Gastrocnemius medialis (tissue), 4 donors: ENCODE data around the gene HTRA3. TPM values are rescaled to one million over a fixed set of nuclear protein-coding genes. Genes with fewer than 3 reads are reported as not detected.

Source experiments
- ATAC-seq, 2 donors: fragments of 150-250 bp; one replicate each; pipeline ENCODE4 v1.9.1; 2016
- DNase-seq, 2 donors: peaks; one replicate each; pipeline ENCODE4 v3.0.0-alpha.2; 2019
- H3K27ac ChIP-seq, 4 donors: fragments of 200-600 bp; sonication (generic); 1 replicate in 1 of 4; 2 replicates in 3 of 4; pipeline ENCODE4 v1.5.1; 2016 to 2018; ENCODE audit warnings: mild to moderate bottlenecking in 2 of 4, moderate library complexity in 1 of 4
- H3K27me3 ChIP-seq, 3 donors: fragments of 200-600 bp; sonication (generic) in 2 of 3; 1 replicate in 1 of 3; 2 replicates in 2 of 3; pipeline versions ENCODE4 v1.5.1 to v1.6.0; 2016 to 2019; ENCODE audit warnings: mild to moderate bottlenecking in 1 of 3, moderate library complexity in 1 of 3
- H3K36me3 ChIP-seq, 2 donors: fragments of 200-600 bp; sonication (generic) in 1 of 2; one replicate each; pipeline ENCODE4 v1.5.1; 2017 to 2018
- H3K4me1 ChIP-seq, 2 donors: fragments of 200-600 bp; sonication (generic) in 1 of 2; one replicate each; pipeline ENCODE4 v1.5.1; 2016 to 2017; ENCODE audit warnings: mild to moderate bottlenecking in 2 of 2
- H3K4me3 ChIP-seq, 4 donors: fragments of 200-600 bp; sonication (generic) in 3 of 4; 1 replicate in 1 of 4; 2 replicates in 3 of 4; pipeline ENCODE4 v1.5.1; 2016 to 2019; ENCODE audit warnings: mild to moderate bottlenecking in 2 of 4
- H3K9me3 ChIP-seq, 3 donors: fragments of 200-600 bp; sonication (generic) in 2 of 3; 1 replicate in 1 of 3; 2 replicates in 2 of 3; pipeline ENCODE4 v1.5.1; 2016 to 2019
- POLR2A ChIP-seq, 2 donors: fragments of 450-650 bp; IDR thresholded peaks; one replicate each; pipeline ENCODE4 v1.6.1; 2017; ENCODE audit warnings: antibody characterized with exemption in 2 of 2, mild to moderate bottlenecking in 2 of 2, moderate library complexity in 2 of 2
- in situ Hi-C, 4 donors: fragments of 200-750 bp; cut with MboI; loops; one replicate each; pipeline versions ENCODE4 v1.15.0 to v1.8.0; 2017; ENCODE audit warnings: low sequenced_read_pairs in 4 of 4
- intact Hi-C: fragments of 100-400 bp; cut with DNase I; formaldehyde crosslinking; loops from one replicate; pipeline ENCODE4 v1.15.1; 2023; ENCODE audit warnings: low total_unique reads
- total RNA-seq, 4 donors: library from RNA; depleted of rRNA; stranded (reverse); fragments of >200 nt; gene quantifications; one replicate each; pipeline versions ENCODE4 v1.1.0 to v1.2.3, GENCODE V29; 2016
- TF ChIP-seq, protein P1 (sequence below), 5 experiments: fragments of 450-650 bp in 3 of 5; fragments of 200-600 bp in 2 of 5; sonication (generic) in 2 of 5; IDR thresholded peaks in 4 of 5; conservative IDR thresholded peaks in 1 of 5; 1 replicate in 4 of 5; 2 replicates in 1 of 5; pipeline ENCODE4 v1.5.1; 2016 to 2019; ENCODE audit warnings: antibody characterized with exemption in 5 of 5, mild to moderate bottlenecking in 3 of 5, moderate library complexity in 3 of 5

Gene HTRA3
- total RNA-seq, 4 donors from 2014 or later = 8.4 to 22.2 (median 16.0) TPM

GRCh38 chr4:8289151-8289750 is 19.7 kb downstream of the HTRA3 start:
- DNase-seq = peak in 1 of 2 donors; percentile 6
- no peak overlapping the region for H3K27ac ChIP-seq
- no peak overlapping the region for H3K4me3 ChIP-seq
- TF ChIP-seq, protein P1, sequence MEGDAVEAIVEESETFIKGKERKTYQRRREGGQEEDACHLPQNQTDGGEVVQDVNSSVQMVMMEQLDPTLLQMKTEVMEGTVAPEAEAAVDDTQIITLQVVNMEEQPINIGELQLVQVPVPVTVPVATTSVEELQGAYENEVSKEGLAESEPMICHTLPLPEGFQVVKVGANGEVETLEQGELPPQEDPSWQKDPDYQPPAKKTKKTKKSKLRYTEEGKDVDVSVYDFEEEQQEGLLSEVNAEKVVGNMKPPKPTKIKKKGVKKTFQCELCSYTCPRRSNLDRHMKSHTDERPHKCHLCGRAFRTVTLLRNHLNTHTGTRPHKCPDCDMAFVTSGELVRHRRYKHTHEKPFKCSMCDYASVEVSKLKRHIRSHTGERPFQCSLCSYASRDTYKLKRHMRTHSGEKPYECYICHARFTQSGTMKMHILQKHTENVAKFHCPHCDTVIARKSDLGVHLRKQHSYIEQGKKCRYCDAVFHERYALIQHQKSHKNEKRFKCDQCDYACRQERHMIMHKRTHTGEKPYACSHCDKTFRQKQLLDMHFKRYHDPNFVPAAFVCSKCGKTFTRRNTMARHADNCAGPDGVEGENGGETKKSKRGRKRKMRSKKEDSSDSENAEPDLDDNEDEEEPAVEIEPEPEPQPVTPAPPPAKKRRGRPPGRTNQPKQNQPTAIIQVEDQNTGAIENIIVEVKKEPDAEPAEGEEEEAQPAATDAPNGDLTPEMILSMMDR (IDR thresholded peaks at IDR 0.05 in 4 of 5, conservative IDR thresholded peaks at IDR 0.05 in 1 of 5) = no peak
- TF ChIP-seq POLR2A (IDR thresholded peaks at IDR 0.05) = no peak
- no peak for ATAC-seq
- H3K36me3 ChIP-seq = no peaks in the 10 kb centered on the region
- no peaks in the 10 kb centered on the region for H3K4me1 ChIP-seq
- no peaks in the 10 kb centered on the region for H3K27me3 ChIP-seq
- H3K9me3 ChIP-seq = no peaks in the 10 kb centered on the region
- intact Hi-C loops = no loop called here
- in situ Hi-C loops = no loop called here

- peak in 1 of 2 donors; percentile 6 for DNase-seq
- no peak for TF ChIP-seq POLR2A (IDR thresholded peaks at IDR 0.05)
- TF ChIP-seq, protein P1 (IDR thresholded peaks at IDR 0.05 in 4 of 5, conservative IDR thresholded peaks at IDR 0.05 in 1 of 5) = no peak
- in situ Hi-C loops (no loop called here), intact Hi-C loops (no loop called here)
- no peak for ATAC-seq
- Histone ChIP-seq H3K4me1 (no peaks in the 10 kb centered on the region), H3K9me3 (no peaks in the 10 kb centered on the region), H3K27ac (no peak overlapping the region), H3K27me3 (no peaks in the 10 kb centered on the region), H3K36me3 (no peaks in the 10 kb centered on the region), H3K4me3 (no peak overlapping the region)
Observed at GRCh38 chr4:8289956-8290700, 20.6 kb downstream of the HTRA3 start.

GRCh38 chr4:8290701-8290970 is 21.1 kb downstream of the HTRA3 start:
- Histone ChIP-seq H3K36me3 (no peaks in the 10 kb centered on the region), H3K27ac (no peak overlapping the region), H3K9me3 (no peaks in the 10 kb centered on the region), H3K27me3 (no peaks in the 10 kb centered on the region), H3K4me3 (no peak overlapping the region), H3K4me1 (no peaks in the 10 kb centered on the region)
- peak in 1 of 2 donors; percentile 6 for DNase-seq
- intact Hi-C loops = no loop called here
- ATAC-seq = no peak
- TF ChIP-seq, protein P1 (IDR thresholded peaks at IDR 0.05 in 4 of 5, conservative IDR thresholded peaks at IDR 0.05 in 1 of 5) = no peak
- no peak for TF ChIP-seq POLR2A (IDR thresholded peaks at IDR 0.05)
- in situ Hi-C loops = no loop called here

- no peaks in the 10 kb centered on the region for H3K36me3 ChIP-seq
- DNase-seq = peak in 1 of 2 donors; percentile 9
Observed at GRCh38 chr4:8291036-8291682, 21.6 kb downstream of the HTRA3 start.

More at GRCh38 chr4:8291036-8291682, 21.6 kb downstream of the HTRA3 start:
- in situ Hi-C loops (no loop called here), intact Hi-C loops (no loop called here)
- TF ChIP-seq, protein P1 (IDR thresholded peaks at IDR 0.05 in 4 of 5, conservative IDR thresholded peaks at IDR 0.05 in 1 of 5) = no peak
- TF ChIP-seq POLR2A (IDR thresholded peaks at IDR 0.05) = no peak
- Histone ChIP-seq H3K4me1 (no peaks in the 10 kb centered on the region), H3K9me3 (no peaks in the 10 kb centered on the region), H3K4me3 (no peak overlapping the region), H3K27me3 (no peaks in the 10 kb centered on the region), H3K27ac (no peak overlapping the region)
- no peak for ATAC-seq
